GM12892 (cell line): ENCODE data around the gene STT3A.

ENCODE experiments used
- POLR2A ChIP-seq: IDR thresholded peaks from 2 replicates; pipeline ENCODE4 v1.6.1; 2011; ENCODE audit warnings: low read depth, low read length, control low read depth
- POLR2AphosphoS5 ChIP-seq: IDR thresholded peaks from 2 replicates; pipeline ENCODE4 v1.6.1; 2011; ENCODE audit warnings: low read depth, low read length, control low read depth
- TAF1 ChIP-seq: IDR thresholded peaks from 2 replicates; pipeline ENCODE4 v1.6.1; 2011; ENCODE audit warnings: low read depth, mild to moderate bottlenecking, control low read depth, low read length, borderline replicate concordance

DNA sequence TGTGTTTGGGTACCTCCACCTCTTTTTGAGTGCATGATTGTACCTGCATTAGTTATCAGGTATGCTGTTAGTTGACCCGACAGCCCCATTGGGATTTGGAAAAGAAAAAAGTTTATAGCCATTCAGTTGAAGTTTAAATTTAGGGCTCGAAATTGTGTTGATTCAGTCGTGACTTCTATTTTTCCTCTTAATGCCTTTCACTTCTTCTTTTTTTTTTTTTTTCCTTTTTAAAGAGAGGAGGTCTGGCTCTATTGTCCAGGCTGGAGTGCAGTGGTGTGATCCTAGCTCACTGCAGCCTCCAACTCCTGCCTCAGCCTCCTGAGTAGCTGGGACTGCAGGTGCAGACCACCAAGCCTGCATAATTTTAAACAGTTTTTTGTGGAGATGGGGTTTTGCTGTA, 2.3 kb downstream of the STT3A start:
- no peak for TF ChIP-seq POLR2A
- TF ChIP-seq POLR2AphosphoS5, result no peak
- TF ChIP-seq TAF1, result no peak
